Measurements from ENCODE around the gene ZC3H12D. TPM values are rescaled to one million over a fixed set of nuclear protein-coding genes. Genes with fewer than 3 reads are reported as not detected.

ZC3H12D gene
- total RNA-seq, 1 experiment from 2014 or later, result not detected

DNA sequence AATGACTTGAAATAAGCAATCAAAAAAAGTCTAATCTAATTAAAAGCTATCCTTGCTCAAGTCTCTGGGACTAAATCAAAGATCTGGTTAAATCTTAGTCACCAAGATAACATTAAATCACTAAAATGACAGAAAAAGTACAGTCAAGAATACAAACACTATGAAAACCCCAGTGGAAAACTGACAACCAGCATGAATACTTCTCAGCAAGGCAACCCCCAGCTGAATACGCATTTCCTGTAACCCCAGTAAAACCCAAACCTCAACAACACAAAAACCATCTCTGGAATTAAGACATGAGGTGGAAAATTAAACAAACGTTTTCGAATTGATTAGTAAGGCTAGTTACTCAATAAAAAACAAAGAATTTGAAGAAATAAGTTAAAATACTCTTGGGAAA, 23.7 kb upstream of the ZC3H12D start:
- TF ChIP-seq EZH2 (IDR thresholded peaks at IDR 0.05; ENCODE audit: low read length, unreplicated experiment) (no peak), EZH2phosphoT487 (IDR thresholded peaks at IDR 0.05; ENCODE audit: borderline replicate concordance, low read length) (no peak)
- TF ChIP-seq, protein P1, sequence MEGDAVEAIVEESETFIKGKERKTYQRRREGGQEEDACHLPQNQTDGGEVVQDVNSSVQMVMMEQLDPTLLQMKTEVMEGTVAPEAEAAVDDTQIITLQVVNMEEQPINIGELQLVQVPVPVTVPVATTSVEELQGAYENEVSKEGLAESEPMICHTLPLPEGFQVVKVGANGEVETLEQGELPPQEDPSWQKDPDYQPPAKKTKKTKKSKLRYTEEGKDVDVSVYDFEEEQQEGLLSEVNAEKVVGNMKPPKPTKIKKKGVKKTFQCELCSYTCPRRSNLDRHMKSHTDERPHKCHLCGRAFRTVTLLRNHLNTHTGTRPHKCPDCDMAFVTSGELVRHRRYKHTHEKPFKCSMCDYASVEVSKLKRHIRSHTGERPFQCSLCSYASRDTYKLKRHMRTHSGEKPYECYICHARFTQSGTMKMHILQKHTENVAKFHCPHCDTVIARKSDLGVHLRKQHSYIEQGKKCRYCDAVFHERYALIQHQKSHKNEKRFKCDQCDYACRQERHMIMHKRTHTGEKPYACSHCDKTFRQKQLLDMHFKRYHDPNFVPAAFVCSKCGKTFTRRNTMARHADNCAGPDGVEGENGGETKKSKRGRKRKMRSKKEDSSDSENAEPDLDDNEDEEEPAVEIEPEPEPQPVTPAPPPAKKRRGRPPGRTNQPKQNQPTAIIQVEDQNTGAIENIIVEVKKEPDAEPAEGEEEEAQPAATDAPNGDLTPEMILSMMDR (conservative IDR thresholded peaks at IDR 0.05; ENCODE audit: low read depth, low read length), result no peak
- intact Hi-C loops (cut with micrococcal nuclease), result no loop called here
- DNase-seq, result no peak
- Histone ChIP-seq H3K9me3 (ENCODE audit: low read length) (no peaks in the 10 kb centered on the region), H3K4me2 (ENCODE audit: low read length) (no peak overlapping the region), H3K9ac (ENCODE audit: low read length) (no peak overlapping the region), H2AFZ (ENCODE audit: low read length) (no peak overlapping the region), H3K27me3 (ENCODE audit: low read length) (no peaks in the 10 kb centered on the region), H3K9me2 (replicated peaks; ENCODE audit: low read length) (no peaks in the 10 kb centered on the region), H3K4me3 (ENCODE audit: low read length) (no peak overlapping the region), H3K79me2 (ENCODE audit: low read length) (no peaks in the 10 kb centered on the region), H3F3A (ENCODE audit: low read length, unreplicated experiment) (no peaks in the 10 kb centered on the region), H4K20me1 (ENCODE audit: low read length) (no peaks in the 10 kb centered on the region), H3K27ac (ENCODE audit: low read length) (no peak overlapping the region), H3K36me3 (ENCODE audit: low read depth, low read length) (peaks cover 7% of the 10 kb centered on the region), H3K4me1 (ENCODE audit: insufficient read depth, low read length) (no peaks in the 10 kb centered on the region)
- ATAC-seq, result no peak
- ChIA-PET POLR2A (ENCODE audit: unreplicated experiment) (interaction anchor here (0.5 kb wide), 1 partner anchor 1825 kb away, joined by 3 read pairs; no protein-coding TSS in a partner anchor), CTCF (no interaction called here)
- no TSS peak for BruUV-seq (replicated peaks)

DNA sequence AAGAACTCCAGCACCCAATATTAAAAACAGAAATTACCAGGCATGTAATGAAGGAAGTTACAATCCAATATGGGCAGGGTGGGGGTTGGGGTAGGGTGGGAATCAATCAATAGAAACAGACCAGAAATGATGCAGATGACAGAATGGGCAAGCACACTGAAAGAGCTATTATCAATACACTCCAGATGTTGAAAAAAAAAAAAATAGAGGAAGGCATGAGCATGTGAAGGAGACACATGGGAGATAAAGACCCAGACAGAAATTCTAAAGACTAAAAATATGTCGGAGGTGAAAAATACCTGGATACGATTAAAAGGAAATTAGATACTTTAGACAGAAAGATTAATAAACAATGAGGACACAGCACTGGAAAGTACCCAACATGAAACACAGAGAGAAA, 19.1 kb upstream of the ZC3H12D start:
- ChIA-PET CTCF (interaction anchor here (0.6 kb wide), 1 partner anchor 728 kb away, joined by 3 read pairs; no protein-coding TSS in a partner anchor), POLR2A (ENCODE audit: unreplicated experiment) (no interaction called here)
- Histone ChIP-seq H3K4me2 (ENCODE audit: low read length) (no peak overlapping the region), H3K9me3 (ENCODE audit: low read length) (no peaks in the 10 kb centered on the region), H3F3A (ENCODE audit: low read length, unreplicated experiment) (no peaks in the 10 kb centered on the region), H3K4me1 (ENCODE audit: insufficient read depth, low read length) (peaks cover under 1% of the 10 kb centered on the region; the same call in 1 of the 2 replicates), H3K79me2 (ENCODE audit: low read length) (no peaks in the 10 kb centered on the region), H3K36me3 (ENCODE audit: low read depth, low read length) (no peaks in the 10 kb centered on the region), H3K9me2 (replicated peaks; ENCODE audit: low read length) (no peaks in the 10 kb centered on the region), H3K27me3 (ENCODE audit: low read length) (no peaks in the 10 kb centered on the region), H2AFZ (ENCODE audit: low read length) (no peak overlapping the region), H3K27ac (ENCODE audit: low read length) (no peak overlapping the region), H4K20me1 (ENCODE audit: low read length) (no peaks in the 10 kb centered on the region), H3K9ac (ENCODE audit: low read length) (no peak overlapping the region), H3K4me3 (ENCODE audit: low read length) (no peak overlapping the region)
- ATAC-seq (no peak), DNase-seq (no peak)
- TF ChIP-seq EZH2phosphoT487 (IDR thresholded peaks at IDR 0.05; ENCODE audit: borderline replicate concordance, low read length) (no peak), EZH2 (IDR thresholded peaks at IDR 0.05; ENCODE audit: low read length, unreplicated experiment) (no peak)
- TF ChIP-seq, protein P1 (conservative IDR thresholded peaks at IDR 0.05; ENCODE audit: low read depth, low read length), result no peak
- intact Hi-C loops (cut with micrococcal nuclease), result no loop called here
- BruUV-seq (replicated peaks), result no TSS peak

DNA sequence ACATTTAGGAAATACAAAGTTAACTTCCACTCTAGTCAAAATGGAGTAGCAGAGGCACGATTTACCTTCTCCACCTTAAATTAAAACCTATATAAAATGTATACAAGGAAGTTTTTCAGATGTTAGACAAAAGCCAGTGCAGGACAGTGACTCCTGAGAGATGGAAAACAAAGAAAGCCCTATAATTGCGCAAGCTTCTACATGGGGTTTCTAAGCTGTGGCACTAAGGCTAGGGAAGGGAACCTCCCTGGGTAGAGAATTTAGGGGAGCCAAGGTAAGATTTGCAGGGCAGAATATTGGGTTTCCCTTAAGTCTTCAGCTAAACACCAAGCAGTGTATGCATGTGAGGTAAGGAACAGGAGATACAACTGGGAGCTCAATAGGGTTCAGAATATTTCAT, 18.5 kb upstream of the ZC3H12D start:
- no peaks in the 10 kb centered on the region for H3K79me2 ChIP-seq (ENCODE audit: low read length)
- H3K4me3 ChIP-seq (ENCODE audit: low read length), result no peak overlapping the region
- H3K9ac ChIP-seq (ENCODE audit: low read length), result no peak overlapping the region
- no peak overlapping the region for H2AFZ ChIP-seq (ENCODE audit: low read length)
- H4K20me1 ChIP-seq (ENCODE audit: low read length), result no peaks in the 10 kb centered on the region
- H3K4me2 ChIP-seq (ENCODE audit: low read length), result no peak overlapping the region
- H3K9me3 ChIP-seq (ENCODE audit: low read length), result no peaks in the 10 kb centered on the region
- BruUV-seq (replicated peaks), result no TSS peak
- intact Hi-C loops (cut with micrococcal nuclease), result no loop called here
- peaks cover 6% of the 10 kb centered on the region; the same call in 1 of the 2 replicates for H3K4me1 ChIP-seq (ENCODE audit: insufficient read depth, low read length)
- no peak overlapping the region for H3K27ac ChIP-seq (ENCODE audit: low read length)
- no peak for TF ChIP-seq EZH2 (IDR thresholded peaks at IDR 0.05; ENCODE audit: low read length, unreplicated experiment)
- TF ChIP-seq, protein P1 (conservative IDR thresholded peaks at IDR 0.05; ENCODE audit: low read depth, low read length), result no peak
- no peak for TF ChIP-seq EZH2phosphoT487 (IDR thresholded peaks at IDR 0.05; ENCODE audit: borderline replicate concordance, low read length)
- H3K36me3 ChIP-seq (ENCODE audit: low read depth, low read length), result no peaks in the 10 kb centered on the region
- no peaks in the 10 kb centered on the region for H3K9me2 ChIP-seq (replicated peaks; ENCODE audit: low read length)
- ChIA-PET CTCF (no interaction called here), POLR2A (ENCODE audit: unreplicated experiment) (no interaction called here)
- DNase-seq (no peak), ATAC-seq (no peak)
- no peaks in the 10 kb centered on the region for H3K27me3 ChIP-seq (ENCODE audit: low read length)
- no peaks in the 10 kb centered on the region for H3F3A ChIP-seq (ENCODE audit: low read length, unreplicated experiment)

Data from PC-3 (cell line).